Fibroblast of the aortic adventitia (primary cell): ENCODE measurements around the gene FRMD4A. TPM values are rescaled to one million over a fixed set of nuclear protein-coding genes. Genes with fewer than 3 reads are reported as not detected.

ENCODE experiments used
- DNase-seq: peaks from one replicate; pipeline ENCODE4 v3.0.0-alpha.2; 2010; ENCODE audit warnings: low read depth
- H3K4me3 ChIP-seq: 2 replicates; pipeline ENCODE4 v1.5.1; 2011; ENCODE audit warnings: low read depth, mild to moderate bottlenecking, control low read depth, low read length, moderate library complexity
- CTCF ChIP-seq: IDR thresholded peaks from 2 replicates; pipeline ENCODE4 v1.5.1; 2011; ENCODE audit warnings: mild to moderate bottlenecking, low read length, control low read depth, inconsistent platforms; ENCODE audit not compliant: insufficient read depth
- total RNA-seq: library from RNA; depleted of rRNA; stranded (reverse); fragments of >200 nt; gene quantifications from 2 replicates; pipeline ENCODE4 v1.2.3, GENCODE V29; 2012; ENCODE audit warnings: low replicate concordance

Gene FRMD4A
- total RNA-seq, 1 donor, result 42.4 TPM

DNA sequence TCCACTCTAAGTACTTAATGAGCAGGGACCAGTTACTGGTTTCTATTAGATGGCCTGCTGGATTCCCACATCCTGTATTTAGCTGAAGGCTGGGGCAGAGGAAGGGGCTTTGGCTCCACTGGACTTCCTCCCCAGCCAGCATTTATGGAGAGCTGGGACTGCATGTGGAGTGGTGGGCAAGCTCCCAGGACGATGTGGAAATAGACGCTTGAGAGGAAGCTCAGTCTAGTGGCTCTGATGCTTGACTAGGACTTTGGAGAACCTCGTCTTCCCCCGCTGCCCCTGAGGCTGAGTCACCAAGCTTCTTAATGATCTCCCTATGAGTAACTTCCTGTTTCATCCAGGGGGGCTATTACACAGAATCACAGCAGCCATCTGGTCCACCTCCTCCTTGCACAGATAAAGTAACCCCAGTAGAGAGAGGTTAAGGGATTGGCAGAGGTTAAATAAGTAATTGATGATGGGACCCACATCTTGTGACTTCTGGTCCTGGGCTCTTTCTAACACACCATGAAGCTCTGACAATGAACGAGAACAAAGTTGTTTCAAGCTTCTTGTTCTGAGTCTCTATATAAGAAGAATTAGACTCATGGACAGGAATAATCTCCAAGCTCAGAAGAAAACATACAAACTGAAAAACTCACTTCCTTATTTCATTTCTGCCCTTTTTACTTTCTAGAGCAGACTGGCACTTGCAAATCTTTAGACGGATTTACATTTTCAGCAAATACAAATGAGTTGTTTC, 617.7 kb downstream of the FRMD4A start:
- peak; percentile 97 for DNase-seq
- no peak overlapping the region for H3K4me3 ChIP-seq
- TF ChIP-seq CTCF, result no peak

GRCh38 chr10:13712476-13712836, 618.3 kb downstream of the FRMD4A start:
- no peak for TF ChIP-seq CTCF
- no peak overlapping the region for H3K4me3 ChIP-seq
- no peak for DNase-seq

GRCh38 chr10:13711291-13711690, 619.4 kb downstream of the FRMD4A start:
- DNase-seq, result no peak
- TF ChIP-seq CTCF, result no peak
- H3K4me3 ChIP-seq, result no peak overlapping the region

DNA sequence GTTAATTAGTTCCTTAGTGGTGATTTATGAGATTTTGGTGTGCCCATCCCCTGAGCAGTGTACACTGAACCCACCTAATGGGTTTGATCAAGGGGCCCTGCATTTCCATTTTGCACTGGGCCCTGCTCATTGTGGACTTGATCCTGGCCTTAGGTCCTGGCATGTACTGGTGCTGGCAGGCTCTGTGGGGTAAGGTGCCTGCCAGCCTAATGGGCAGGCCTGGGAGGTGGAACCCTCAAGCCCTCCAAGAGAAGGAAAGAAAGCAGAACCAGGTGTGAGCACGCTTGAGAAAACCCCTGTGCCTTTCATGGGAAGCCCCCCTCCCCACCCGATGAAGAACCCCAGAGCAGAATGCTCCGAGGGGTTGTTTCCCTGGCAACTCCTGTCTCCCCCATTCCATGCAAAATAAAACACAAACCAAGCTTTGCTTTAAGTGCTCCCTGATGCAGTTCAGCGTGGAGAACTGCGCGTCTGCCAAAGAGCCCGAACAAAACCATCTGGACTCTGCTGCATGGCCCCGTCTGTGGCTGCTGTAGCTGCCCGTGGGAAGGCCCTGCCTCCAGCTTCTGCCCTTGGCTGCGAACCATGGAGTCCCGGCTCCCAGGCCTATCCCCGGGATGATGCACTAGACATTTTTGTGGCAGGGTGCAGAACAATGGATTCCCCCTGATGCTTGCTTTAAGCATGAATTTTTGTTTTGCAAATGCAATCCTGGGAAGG, 620.6 kb downstream of the FRMD4A start:
- DNase-seq, result peak; percentile 71
- no peak for TF ChIP-seq CTCF

DNA sequence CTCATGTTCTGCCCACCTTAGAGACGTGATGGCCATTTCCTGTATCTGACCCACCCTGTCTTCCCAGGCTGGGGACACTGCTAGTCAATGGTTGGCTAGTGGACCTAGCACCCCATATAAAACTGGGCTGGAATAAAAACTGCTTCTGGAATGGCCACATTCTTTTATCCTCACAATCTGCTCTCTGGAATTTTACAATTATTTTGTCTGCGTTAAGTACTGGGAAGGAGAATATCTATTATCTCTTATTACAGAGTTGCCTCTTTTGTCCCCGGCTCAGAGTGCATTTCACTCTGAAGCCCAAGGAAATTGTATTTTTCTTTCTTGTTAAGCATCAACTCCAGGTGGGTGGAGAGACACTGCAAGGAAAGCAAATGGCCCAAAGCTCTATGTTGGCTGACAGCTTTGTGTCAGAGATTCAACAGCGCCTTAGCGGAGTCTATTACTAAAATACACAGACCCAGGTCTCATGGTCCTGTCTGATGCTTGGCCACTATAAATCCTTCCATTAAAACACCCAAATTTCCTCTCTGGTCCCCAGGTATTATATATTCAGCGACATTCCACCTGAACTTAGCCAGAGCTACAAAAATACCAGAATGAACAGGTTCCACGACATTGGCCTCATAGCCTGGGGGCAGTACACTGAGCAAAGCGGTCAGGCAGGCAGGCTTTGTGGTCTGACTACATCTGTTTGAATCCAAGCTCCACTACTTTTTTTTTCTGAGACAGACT, 622.3 kb downstream of the FRMD4A start:
- peak; percentile 17 for DNase-seq
- no peak for TF ChIP-seq CTCF
- H3K4me3 ChIP-seq, result peak overlapping the region; percentile 73

More for the DNA sequence above, 620.6 kb downstream of the FRMD4A start:
- H3K4me3 ChIP-seq, result no peak overlapping the region

- H3K4me3 ChIP-seq, result peak overlapping the region; percentile 73
- peak; percentile 13 for TF ChIP-seq CTCF
- peak; percentile 96 for DNase-seq
Measured at GRCh38 chr10:13707156-13707881, 623.4 kb downstream of the FRMD4A start.
